Cerebellar nuclear complex (tissue), 1 donor: Measurements from ENCODE around the gene CABP2.

ENCODE experiments used
- DNase-seq, 2 experiments: peaks; one replicate each; lab custom pipeline; 2025; lab: John Stamatoyannopoulos, UW

CABP2 gene

DNA sequence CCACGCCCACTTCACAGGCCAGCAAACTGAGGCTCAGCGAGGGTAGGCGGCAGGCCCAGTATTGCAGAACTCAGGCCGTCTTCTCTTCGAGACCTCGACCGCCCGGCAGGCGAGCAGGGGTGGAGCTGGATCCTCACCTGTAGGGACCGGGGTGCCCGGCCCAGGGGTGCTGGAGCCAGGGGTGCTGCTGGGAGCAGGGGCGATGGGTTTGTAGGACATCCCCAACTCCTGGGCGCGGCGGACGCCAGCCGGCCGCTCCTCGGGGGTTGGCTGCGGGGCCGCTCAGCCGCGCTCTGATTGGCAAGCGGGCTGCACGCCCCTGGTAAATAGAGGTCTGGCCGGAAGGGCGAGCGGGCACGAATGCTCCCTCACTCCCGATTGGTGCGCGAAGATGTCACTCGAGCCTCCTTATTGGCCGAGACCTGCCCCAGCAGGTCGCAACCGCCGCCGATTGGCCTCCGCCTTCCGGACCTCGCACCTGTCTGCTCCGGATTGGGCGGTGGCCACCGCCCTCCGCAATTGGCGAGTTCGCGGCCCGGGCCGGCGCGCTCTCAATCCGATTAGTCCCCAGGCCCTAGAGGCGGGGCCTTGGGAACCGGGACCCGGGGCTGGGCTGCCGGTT lies 15.3 kb downstream of the CABP2 start, which contains the start of gene CDK2AP2:
CDK2AP2 (minus strand) TSS at position 299 of the 622 bp plus-strand sequence; CDS start at position 219, 80 bp downstream.
- DNase-seq = peak; percentile 72 to 96

DNA sequence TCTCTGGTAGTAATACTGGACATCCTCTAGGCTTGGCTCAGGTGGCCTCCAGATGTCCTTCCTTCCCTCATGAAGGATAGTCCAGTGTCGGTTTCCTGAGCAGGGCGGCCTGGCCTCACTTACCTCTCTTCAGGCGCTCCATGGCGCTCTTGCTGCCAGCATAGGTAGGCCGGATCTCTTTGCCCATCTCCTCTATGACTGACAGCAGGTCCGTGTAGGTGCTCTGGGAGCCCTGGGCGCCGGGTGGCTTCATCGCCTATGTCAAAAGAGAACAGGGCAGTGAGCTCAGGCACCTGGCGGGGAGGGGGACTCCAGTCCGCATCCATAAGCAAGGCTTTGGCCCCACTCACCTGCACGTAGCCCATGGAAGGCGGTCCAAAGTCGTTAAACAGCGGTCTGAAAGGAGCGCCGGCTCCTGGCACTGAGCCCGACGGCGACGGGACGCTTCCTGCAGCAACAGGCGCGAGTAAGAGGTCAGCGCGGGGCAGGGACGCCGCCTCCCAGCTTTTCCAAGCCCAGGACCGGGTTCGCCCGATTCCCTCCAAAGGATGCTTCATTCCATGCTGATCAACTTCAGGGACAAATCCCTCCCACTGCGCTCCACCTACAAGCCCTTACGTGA lies 15.9 kb downstream of the CABP2 start:
- no peak for DNase-seq

DNA sequence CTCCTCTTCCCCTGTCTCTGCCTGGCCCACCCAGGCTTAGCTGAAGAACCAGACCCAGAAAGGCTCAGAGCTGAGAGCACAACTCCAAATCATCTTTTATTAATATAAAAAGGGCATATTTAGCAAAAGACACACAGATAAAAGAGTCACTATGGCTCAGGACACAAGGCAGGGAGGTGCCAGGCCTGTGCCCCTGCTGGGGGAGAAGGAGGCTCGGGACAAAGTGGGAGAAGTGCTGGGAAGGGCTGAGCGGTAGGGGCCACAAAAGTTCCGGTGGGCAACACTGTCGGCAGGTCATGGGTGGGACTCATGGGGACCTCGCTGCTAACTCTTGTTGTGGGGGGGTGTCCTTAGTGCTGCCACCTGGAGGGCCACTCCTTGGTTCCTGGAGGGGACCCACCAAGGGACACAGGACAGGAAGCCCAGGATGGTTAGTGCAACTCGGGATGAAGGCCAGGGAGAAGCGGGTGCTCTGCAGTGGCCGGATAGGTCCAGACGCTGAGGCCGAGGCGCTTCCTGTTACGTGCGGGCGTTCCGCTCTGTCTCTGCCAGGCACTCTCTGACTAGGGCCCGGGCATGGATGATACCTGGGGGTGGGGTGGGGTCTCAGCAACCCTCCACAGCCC lies 16.7 kb downstream of the CABP2 start:
- no peak for DNase-seq

DNA sequence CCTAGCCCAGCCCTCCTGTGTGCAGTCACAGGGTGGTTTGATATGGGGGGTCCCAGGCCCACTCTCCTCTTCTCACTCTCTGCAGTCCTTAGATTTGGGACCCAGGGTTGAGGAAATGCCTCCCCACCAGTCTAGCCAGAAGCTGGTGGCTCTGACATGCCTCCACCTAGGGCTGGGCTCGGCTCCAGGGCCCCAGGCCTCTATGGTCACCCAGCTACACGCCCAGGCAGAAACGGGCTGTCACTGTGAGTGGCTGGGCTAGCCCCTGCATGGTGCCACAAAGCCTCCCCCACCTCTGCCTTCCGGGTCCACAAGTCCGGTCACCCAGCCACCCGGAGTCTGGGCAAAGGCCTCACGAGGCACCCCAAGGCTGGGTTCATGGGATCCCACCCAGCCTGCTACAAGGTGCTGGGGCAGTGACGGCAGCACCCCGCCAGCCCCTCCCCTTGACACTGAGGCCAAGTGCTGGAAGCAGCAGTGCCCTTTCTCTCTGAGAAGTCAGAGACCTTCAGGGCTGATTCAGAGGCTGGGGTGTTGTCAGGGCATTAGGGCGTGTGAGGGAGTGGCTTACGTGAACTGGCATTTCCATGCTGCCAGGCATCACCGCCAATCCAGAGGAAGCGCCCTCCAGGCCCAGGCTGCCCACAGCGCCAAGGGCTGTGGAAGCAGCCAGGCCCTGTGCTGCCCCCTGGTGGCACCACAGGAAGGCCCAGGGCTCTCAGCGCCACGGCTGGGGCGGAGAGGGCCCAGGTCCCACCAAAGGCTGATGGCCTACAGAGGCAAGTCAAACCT lies 17.4 kb downstream of the CABP2 start:
- DNase-seq = peak; percentile 62 to 63

DNA sequence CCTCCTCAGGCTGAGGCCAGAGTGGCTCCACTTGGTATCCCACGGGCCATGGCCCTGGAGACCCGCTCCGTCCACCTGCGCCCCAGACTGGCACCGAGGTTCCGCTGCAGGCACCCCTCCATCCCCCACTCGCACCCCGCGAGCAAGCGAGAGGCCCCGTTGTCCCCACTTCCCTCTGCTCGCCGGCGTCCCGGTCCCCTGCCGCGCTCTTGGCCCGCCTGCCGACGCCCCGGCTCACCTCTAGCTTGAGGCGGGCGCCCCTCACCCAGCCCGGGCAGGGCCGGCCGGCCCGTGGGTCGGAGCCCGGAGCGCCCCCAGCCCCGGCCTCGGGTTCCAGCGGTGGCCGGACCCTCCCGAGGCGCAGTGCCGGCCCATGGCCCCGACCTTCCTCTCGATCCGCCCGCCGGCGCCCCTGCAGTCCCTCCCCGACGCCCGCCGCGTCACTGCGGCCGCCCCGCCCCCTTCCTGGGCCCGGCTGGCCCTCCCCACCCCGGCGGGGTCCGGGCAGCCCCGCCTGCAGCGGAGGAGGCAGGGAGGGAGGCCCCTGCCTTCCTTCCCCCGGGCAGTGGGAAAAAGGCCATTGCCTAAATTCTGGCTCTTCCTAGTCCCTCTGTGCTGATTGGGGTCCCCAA lies 18.2 kb downstream of the CABP2 start, which contains the start of gene PITPNM1:
PITPNM1 (minus strand) TSS at position 414 of the 632 bp plus-strand sequence. CDS start 1,183 bp downstream, outside the sequence.
- DNase-seq = no peak

DNA sequence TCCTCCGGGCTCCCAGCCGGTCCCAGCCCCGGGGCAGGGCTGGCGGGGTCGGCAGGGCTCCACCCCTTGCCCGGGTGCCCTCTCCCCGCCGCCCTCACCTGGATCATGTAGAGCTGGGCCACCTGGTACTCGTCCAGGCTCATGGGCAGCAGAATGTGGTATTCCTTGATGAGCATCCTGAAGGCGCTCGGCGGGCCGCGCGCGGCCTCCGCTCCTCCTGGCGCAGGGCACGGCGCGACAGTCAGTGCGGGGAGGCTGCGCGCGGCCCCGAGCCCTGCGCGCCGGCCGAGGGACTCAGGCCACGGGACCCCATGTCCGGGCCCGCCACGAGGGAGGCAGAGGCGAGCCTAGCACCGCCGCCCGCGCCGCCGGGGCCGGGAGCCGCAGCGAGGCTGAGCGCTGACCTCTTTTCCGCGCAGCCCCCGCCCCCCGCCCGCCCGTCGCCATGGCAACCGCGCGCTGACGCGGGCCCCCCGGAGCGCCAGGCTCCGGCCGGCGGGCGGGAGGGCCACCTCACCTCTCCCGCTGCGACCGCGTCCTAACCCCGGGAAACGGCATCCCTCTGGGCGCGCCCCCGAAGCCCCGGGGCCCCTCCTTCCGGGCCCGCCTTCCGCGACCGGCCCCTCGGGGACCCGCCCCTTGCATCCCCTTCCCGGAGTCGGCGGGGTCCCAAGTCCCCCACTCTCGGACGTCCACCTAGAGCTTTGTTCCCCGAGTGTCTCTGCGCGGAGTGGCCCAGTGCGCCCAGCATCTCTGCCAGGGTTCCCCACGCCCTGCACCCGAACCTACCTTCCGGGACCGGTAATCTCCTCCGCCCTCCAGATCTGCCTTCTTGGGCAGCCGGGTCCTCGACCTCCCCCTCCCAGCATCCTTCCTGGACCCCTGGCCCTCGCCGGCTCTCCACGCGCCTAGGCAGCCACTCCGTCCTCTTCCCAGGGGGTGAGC lies 19.0 kb downstream of the CABP2 start:
- no peak for DNase-seq

DNA sequence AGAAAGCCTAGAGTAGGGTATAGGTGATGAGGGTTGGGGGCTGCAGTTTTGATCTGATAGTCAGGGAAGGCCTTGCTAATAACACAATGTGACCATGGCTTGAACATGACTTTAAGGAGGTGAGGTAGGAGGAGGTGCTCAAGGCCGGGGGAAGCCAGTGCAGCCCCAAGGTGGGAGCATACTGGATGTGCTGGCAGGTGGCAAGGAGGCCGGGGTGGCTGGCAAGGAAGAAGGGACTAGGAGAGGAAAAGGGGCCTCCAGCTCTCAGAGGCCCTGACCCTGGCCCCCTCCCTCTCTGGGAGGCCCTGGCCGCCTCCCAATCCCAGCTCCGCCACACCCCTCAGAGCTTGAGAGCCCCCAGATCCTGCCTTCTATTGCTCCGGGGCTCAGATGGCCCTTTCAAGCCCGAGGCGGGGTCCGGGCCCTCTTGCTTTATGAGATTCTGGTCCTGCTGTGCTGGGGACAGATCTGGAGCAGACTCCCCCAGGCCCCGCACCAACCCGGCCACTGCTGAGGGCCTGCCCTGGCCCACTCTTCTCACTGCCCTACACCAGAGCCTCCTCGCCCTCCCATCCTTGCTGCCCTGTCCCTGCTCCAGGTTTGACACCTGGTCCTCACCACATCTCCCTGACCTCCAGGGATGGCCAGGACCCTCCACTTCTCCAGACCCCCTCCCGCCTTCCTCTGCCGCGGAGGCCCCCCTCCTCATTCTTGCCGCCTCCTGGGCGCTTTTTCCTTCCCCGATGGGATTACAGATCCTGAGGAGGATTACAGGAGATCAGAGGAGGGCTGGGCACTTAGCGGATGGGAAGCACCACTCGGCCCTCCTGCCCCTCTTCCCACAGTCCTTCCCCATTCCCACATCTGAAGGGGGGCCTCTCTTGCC lies 19.9 kb downstream of the CABP2 start:
- no peak for DNase-seq

DNA sequence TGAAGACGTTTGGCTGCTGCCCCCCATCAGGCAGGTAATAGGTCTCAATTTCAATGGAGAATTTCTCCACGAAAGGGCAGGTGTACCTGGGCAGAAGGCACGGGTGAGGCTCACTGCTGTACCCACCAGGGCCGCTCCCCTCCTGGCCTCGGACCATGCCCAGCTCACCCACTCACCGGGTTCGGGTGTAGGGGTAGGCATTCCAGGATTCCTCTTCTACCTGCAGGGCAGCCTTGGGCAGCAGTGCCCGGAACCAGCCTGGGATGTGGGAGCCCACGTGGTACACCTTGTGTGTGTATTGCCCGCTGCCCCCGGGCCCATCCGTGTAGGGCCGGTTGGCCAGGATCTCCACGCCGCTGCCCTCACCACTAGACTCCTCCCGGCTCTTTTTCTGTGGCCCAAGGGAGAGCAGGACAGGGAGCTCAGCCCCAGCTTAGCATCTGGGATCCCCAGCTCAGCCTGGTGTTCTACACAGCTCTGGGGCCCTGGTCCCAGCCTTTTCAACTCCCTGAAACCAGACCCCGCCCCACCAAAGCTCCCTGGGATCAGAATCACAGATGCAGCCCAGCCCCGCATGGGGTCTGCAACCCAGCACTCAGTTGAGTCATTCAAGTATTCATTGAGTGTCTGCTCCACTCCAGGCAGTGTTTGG lies 20.8 kb downstream of the CABP2 start:
- no peak for DNase-seq

DNA sequence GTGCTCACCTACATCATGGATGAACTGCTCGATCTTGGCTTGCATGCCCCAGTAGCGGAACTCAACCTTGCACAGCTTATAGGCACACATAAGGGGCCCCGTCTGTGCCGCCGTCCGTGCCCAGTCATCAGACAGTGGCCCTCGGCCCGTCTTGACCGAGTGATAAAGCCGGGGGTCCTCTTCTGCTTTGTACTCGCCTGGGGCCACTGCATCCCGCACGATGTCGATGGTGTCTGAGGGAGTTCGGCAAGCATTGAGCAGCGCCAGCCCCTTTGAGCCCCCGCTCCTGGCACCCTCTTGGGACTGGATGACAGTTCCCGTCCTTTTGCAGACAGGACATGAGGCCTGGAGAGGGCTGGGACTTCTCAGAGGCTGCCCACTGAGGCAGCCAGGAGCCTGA lies 21.4 kb downstream of the CABP2 start:
- DNase-seq = no peak

DNA sequence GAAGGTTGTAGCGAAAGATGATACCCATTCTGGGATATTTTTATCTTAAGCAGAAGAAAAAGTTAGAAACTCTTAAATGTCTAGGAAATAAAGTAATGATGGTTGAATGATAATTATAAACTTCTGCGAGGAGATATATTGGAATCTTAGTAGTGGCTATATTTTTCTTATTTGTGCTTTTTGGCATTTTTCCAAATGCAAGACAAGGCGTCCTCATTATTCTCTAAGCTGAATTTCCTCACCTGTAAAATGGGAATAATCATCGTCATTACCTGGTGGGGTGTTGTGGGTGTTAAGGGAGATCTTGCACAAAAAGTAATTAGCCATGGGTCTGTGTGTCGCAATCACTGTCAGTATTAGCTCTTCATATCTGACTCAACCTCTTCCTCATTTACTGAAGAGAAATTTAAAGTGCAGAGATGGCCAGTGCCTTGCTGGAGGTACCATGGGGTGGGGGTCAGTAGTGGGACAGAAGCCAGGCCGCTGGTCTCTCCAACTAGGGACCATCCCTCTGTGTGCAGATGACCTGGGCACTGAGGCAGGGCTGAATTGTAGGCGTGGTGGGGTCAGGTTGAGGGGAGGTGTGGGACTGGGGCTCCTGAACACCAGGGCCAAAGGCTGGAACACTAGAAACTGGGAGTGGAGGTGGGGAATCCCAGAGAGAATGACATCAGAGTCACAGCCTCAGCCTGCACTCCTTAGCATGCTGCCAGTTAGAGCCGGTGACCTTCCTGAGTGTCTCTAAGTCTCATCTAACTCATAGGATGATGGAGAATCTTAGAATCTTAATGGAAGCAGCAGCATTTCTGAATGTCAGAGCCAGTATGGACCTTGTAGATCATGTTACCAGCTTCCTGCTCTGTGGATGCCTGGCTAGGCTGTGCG lies 22.2 kb downstream of the CABP2 start:
- DNase-seq = no peak

DNA sequence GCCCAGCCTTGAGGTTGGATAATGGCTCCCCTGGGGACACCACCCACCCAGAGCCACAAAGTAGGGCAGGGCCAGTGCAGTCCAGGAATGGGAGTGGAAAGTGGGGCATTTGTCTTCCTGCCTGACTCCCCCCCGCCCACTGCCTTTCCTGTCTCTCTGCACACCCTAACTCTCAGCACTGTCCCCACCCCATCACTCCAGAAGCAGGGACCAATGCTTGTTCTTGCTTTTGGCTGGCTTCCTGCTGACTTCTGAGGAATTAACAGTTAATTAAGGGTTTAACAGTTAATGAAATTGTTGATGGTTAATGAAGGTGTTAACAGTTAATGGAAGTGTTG lies 22.8 kb downstream of the CABP2 start:
- DNase-seq = no peak

DNA sequence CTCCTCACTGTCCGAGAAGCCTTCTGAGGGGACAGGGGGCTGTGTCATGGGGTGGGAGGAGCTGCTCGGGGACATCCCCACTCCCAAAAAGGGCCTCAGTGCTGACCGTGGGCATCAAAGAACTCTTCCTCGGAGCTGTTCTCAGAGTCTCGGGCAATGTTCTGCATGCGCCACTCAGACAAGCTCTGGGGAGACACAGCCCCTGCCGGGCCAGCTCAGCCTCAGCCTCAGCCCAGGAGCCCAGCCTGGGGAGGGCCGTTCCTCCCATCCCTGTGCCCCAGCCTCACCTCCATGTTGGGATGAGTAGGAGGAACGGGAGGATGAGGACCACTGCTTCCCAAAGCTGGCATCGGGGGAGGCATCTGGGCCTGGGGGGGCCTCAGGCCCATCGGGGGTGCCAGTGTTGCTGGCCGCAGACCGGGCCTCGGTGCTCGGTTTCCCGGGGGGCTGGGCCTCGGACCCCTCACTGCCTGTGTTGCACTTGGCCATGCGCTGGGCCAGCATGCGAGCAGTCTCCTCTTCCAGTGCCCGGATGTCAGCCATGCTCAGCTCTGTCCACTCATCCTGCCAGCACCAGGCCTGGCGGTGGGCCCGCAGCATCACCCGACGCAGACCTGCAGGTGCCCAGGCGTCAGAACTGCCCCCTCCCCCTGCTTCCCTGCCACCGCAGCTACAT lies 23.3 kb downstream of the CABP2 start:
- no peak for DNase-seq

DNA sequence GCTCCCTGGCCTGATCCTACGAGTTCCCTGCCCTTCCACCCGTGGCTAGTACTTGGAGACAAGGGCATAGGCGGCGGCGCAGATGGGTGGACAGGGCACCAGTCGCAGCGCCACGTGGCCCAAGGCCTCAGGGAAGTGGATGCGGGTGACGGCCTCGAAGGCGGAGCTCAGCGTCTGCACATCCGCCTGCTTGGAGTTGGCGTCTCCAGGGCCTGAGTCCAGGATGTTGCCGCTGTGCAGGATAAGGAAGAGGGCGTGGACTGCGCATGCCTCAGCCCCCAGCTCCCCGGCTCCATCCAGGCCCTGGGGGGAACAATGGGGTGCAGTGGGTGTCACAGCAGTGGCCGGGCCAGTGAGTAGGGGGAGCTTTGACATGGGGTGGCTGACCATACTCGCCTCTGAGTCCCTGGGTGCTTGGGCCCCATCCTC lies 24.7 kb downstream of the CABP2 start:
- DNase-seq = no peak

DNA sequence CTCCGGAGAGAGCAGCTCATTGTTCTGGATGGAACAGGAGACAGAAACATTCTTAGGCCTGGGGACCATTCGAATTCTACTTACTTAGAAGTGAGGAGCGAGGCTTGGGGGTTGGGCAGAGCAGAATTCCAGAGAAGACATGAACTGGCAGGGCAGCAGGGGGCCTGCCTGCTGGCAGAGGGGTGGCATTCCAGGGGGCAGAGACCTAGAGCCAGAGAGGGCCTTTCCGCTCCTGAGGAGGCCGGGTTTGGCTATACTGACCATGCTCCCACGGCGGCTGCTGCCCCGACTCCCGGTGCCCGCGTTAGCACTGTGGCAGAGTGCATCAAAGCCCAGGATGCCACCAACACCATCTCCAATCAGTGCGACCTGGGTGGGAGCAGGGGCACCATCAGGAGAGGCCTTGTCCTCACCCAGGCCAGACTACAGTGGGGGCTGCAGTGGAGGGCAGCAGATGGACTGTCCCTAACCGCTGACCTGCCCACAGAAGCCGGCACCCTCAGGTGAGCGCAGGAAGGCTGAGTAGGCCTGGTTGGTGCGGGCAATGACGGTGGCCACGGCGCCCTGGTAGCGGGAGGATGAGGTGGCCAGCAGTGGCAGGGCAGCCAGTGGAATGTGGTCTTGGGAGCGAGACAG lies 25.5 kb downstream of the CABP2 start:
- DNase-seq = no peak

DNA sequence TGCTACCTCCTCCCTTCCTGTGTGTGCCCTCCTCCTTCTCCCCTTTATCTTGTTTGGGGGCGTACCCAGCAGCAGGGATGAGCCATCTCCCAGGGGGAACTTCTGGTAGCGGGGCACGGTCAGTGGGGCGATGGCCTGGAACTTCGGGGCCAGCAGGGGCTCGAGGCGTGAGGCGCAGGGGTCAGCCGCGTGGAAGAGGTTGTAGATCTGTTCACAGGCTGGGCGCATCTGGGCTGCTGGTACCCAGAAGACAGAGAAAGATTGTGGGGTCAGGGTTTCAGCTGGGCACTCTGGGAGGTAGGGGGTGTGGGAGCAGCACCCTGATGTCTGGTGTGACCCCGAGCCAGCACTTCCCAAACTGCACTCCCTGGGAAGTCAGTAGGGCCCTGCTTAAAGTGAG lies 27.1 kb downstream of the CABP2 start:
- DNase-seq = no peak

DNA sequence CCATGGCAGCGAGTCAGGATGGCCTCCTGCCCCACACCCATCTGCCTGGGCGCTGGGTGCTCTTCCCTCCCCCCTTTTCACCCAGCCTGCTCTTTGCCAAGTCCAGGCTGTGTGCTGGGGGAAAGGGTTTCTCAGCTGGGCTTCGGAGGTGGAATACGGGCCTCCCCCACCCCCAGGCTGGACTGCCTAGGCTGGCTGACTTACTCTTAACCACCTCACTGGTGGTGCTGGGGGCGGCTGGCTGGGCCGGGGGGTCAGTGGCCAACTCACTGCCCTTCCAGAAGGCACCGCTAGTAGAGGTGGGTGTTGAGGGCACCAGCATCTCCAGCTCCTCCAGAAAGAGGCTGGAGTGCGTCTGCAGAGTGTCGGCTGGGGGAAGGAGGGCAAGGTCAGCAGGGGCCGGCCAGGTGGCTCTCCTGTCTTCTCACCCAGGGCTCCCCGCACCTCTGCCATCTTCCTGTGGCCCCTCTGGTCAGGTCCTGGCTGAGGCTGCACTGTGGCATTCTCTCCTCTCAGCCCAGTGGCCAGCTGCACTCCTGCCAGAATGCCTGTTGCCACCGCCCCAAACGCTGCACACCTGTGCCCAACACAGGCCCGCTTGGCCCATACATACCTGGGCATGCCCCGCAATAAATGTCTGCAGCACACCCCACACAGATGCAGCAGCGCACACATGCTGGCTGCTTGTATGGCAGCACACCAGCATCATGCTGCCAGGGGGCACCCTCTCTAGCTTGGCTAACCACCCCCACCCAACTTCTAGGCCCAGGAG lies 27.8 kb downstream of the CABP2 start:
- DNase-seq = no peak
